IgD-negative memory B cell (primary cell): Measurements from ENCODE around the gene ZNF418. TPM values are rescaled to one million over a fixed set of nuclear protein-coding genes. Genes with fewer than 3 reads are reported as not detected.
"Not testable (repeated sequence)": the region's sequence is repeated elsewhere in the genome, so short reads cannot be mapped to it uniquely, and the experiment has no call there.

Experiments
- H3K27ac Mint-ChIP-seq, 3 donors: one replicate each; pipeline ENCODE4 v1.8.0; 2020 to 2022; ENCODE audit warnings: mild to moderate bottlenecking in 3 of 3, mixed read lengths in 3 of 3, moderate library complexity in 1 of 3
- H3K27me3 Mint-ChIP-seq: one replicate; pipeline ENCODE4 v1.8.0; 2021; ENCODE audit warnings: mixed read lengths
- H3K36me3 Mint-ChIP-seq: one replicate; pipeline ENCODE4 v1.8.0; 2020; ENCODE audit warnings: mild to moderate bottlenecking, mixed read lengths
- H3K4me1 Mint-ChIP-seq, 3 donors: one replicate each; pipeline ENCODE4 v1.8.0; 2020 to 2022; ENCODE audit warnings: mixed read lengths in 3 of 3, mild to moderate bottlenecking in 1 of 3
- H3K4me3 Mint-ChIP-seq, 4 donors: one replicate each; pipeline ENCODE4 v1.8.0; 2020 to 2022; ENCODE audit warnings: mild to moderate bottlenecking in 4 of 4, mixed read lengths in 4 of 4, moderate library complexity in 3 of 4
- H3K9me3 Mint-ChIP-seq, 3 donors: one replicate each; pipeline ENCODE4 v1.8.0; 2020 to 2021; ENCODE audit warnings: mixed read lengths in 3 of 3, mild to moderate bottlenecking in 1 of 3
- polyA plus RNA-seq: library from polyadenylated mRNA; unstranded; fragments of 300-500 nt; fragmentation: Illumina TruSeq; gene quantifications from one replicate; pipeline ENCODE4 v1.2.3, GENCODE V29; 2021

ZNF418 gene
- polyA plus RNA-seq, 1 donor from 2014 or later = 6.0 TPM

DNA sequence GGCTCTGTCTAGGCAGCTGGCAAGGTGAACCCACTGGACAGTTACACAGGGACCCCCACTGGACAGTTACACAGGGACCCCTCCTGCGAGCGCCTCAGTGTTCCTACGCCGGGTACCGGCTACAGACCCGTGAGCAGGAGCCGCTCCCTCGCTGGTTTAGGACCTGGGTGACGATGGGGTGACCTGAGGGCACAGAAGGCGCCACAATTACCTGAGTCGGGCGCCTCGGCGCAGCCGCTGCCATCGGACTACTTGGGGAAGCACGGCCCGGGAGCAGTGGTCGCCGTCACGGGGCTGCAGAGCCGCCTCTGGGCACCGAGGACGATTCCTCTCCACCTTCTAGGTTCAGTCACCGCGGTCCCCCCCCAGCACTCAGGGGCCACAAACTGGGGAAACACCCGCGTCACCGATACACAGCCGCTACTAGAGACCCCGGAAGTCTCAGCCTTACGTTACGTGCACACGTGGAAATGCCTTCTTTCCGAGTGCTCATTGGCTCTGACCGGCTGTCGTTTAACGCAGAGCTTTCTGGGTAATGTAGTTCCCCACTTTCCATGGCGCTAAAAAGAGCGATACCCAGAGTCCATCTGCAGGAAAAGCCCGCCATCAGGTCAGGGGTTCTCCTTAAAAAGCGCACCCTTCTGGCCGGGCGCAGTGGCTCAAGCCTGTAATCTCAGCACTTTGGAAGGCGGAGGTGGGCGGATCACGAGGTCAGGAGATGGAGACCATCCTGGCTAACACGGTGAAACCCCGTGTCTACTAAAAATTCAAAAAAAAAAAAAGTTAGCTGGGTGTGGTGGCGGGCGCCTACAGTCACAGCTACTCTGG lies 18.8 kb downstream of the ZNF418 start, which contains the start of gene ZNF417:
ZNF417 (minus strand) TSS at position 425 of the 828 bp plus-strand sequence; CDS start at position 244, 181 bp downstream.
- Mint-ChIP-seq H3K27ac (peak within 1 kb of the TSS; percentile 73 to 96 (median 80)), H3K36me3 (peaks cover 24% of the 10 kb centered on the region), H3K9me3 (peaks cover 8 to 23% (median 13%) of the 10 kb centered on the region in 3 donors), H3K4me1 (peaks cover 22 to 26% (median 22%) of the 10 kb centered on the region in 3 donors), H3K4me3 (peak within 1 kb of the TSS; percentile 90 to 99 (median 96))
- H3K27me3 Mint-ChIP-seq = not testable (repeated sequence)

DNA sequence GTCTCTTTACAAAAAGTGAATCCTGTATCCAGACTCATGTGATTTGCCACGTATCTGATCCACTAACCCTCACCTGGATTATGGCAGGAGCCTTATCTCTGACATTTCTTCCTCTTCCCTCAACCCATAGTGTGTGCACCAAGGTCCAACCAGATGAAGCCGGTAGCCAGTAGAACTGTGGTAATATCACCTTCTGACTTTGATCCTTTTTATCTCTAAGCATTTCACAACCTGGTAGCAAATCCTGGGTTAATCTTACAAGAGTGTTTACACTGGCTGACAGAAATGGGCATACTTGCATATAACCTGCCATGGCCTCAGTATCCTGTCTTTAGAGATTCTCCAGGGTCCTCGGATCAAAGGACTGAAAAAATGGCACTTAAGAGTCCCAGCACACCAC lies 20.7 kb downstream of the ZNF418 start:
- H3K27ac Mint-ChIP-seq = peak overlapping the region in 2 of 3 donors; percentile 73 to 80
- H3K36me3 Mint-ChIP-seq = peaks cover 26% of the 10 kb centered on the region
- peaks cover 6 to 18% (median 11%) of the 10 kb centered on the region in 3 donors for H3K9me3 Mint-ChIP-seq
- H3K27me3 Mint-ChIP-seq = no peaks in the 10 kb centered on the region
- peaks cover 22 to 26% (median 23%) of the 10 kb centered on the region in 3 donors for H3K4me1 Mint-ChIP-seq
- peak overlapping the region; percentile 90 to 99 (median 96) for H3K4me3 Mint-ChIP-seq

DNA sequence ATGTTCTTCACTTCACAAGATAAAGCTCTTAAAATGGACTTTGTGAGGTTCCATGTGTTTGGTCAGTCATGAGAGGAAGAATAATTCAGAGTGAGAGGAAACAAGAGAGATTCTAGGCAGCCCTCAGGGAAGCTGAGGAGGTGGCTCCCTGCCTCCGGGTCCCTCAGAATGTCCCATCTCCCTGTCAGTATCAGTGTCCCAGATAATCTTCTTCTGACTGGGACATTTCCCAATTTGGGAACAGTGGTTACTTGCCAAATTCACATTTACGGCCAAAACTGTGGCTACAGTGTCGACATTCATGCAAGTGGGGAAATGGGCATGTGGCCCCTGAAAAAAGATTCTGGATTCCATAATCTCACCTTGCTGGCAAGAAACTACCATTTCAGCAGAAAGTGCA lies 27.8 kb downstream of the ZNF418 start:
- H3K4me3 Mint-ChIP-seq = no peak overlapping the region
- H3K27ac Mint-ChIP-seq = no peak overlapping the region
- H3K4me1 Mint-ChIP-seq = peaks cover 13 to 18% (median 13%) of the 10 kb centered on the region in 3 donors
- peaks cover 25% of the 10 kb centered on the region for H3K36me3 Mint-ChIP-seq
- peaks cover 0 to 3% (median 2%) of the 10 kb centered on the region in 3 donors for H3K9me3 Mint-ChIP-seq
- no peaks in the 10 kb centered on the region for H3K27me3 Mint-ChIP-seq

DNA sequence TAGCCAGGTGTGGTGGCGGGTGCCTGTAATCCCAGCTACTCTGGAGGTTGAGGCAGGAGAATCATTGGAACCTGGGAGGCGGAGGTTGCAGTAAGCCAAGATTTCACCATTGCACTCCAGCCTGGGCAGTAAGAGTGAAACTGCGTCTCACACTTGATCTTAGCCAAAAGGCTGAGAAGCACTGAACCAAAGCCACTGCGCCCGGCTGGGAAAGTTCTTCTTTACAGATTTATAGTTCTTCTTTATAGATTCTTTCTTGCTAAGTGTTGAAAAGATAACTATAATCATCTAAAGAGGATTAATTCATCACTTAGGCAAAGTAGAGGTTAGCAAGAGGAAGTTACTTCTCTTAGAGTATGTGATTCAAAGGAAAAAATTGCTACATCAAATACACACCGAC lies 29.9 kb downstream of the ZNF418 start:
- H3K27me3 Mint-ChIP-seq = no peaks in the 10 kb centered on the region
- peak overlapping the region; percentile 32 to 79 (median 40) for H3K27ac Mint-ChIP-seq
- H3K4me1 Mint-ChIP-seq = peaks cover 11 to 18% (median 11%) of the 10 kb centered on the region in 3 donors
- peak overlapping the region in 3 of 4 donors; percentile 6 to 72 (median 49) for H3K4me3 Mint-ChIP-seq
- no peaks in the 10 kb centered on the region for H3K9me3 Mint-ChIP-seq
- peaks cover 13% of the 10 kb centered on the region for H3K36me3 Mint-ChIP-seq

DNA sequence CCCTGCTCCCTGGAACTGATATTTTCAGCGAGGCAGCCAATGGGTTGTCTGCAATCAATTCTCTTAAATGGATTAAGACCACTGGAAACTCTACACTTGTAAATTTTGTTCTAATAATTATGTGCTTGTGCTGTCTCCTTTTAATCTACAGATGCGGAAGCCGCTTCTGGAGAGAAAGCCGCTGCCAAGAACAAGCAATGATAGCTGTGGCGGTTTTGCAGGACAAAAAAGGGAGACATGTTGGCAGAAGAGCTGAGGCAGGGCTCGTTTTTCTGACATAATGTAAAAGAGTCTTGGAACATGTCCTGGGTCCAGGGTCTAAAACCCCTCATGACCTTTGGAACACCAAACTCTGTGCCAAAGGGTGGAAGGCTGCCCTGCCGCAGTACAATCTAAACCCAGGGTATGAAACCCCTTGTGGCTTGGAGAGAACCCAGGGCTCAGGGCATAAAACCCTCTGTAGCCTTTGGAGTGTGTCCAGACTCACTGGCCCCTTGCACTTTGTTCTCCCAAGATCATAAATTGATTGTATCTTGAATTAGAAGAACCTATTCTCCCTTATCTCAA lies 31.5 kb downstream of the ZNF418 start:
- H3K27me3 Mint-ChIP-seq = no peaks in the 10 kb centered on the region
- no peaks in the 10 kb centered on the region for H3K9me3 Mint-ChIP-seq
- H3K36me3 Mint-ChIP-seq = peaks cover 10% of the 10 kb centered on the region
- H3K4me1 Mint-ChIP-seq = peaks cover 11 to 18% (median 11%) of the 10 kb centered on the region in 3 donors
- no peak overlapping the region for H3K4me3 Mint-ChIP-seq
- H3K27ac Mint-ChIP-seq = no peak overlapping the region

DNA sequence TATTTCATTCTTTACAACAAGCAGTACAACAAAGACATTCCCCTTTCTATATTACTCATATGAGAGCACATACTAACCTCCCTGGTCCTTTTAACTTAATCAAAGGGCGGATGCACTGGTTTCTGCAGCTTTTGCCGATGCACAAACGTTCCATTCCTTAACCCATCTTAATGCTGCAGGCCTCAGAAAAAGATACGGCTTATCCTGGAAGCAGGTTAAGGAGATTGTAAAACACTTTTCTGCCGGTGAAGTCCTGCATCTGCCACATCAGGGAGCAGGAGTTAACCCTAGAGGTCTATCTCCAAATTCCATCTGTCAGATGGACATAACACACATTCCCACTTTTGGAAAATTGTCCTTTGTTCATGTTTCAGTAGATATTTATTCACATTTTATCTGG lies 34.9 kb downstream of the ZNF418 start:
- Mint-ChIP-seq H3K4me3 (no peak overlapping the region), H3K4me1 (peaks cover 5 to 10% (median 9%) of the 10 kb centered on the region in 3 donors), H3K27ac (no peak overlapping the region), H3K9me3 (no peaks in the 10 kb centered on the region), H3K36me3 (no peaks in the 10 kb centered on the region), H3K27me3 (no peaks in the 10 kb centered on the region)

DNA sequence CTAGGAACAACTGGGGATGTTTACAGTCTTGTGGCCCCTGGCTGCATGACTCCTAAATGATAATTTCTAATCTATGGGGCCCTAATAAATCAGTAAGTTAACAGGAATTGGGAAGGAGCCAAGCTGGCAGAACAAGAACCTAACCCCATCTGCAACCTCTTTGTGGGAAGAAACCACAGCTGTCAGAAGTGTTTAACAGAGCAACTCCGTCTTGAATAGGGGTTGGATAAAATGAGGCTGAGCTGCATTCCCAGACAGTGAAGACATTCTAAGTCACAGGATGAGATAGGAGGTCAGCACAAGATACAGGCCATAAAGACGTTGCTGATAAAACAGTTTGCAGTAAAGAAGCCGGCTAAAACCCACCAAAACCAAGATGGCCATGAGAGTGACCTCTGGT lies 44.5 kb downstream of the ZNF418 start:
- H3K27me3 Mint-ChIP-seq, H3K27ac Mint-ChIP-seq, H3K9me3 Mint-ChIP-seq: not testable (repeated sequence)
- peak overlapping the region in 2 of 4 donors; percentile 48 to 83 for H3K4me3 Mint-ChIP-seq
- peaks cover 13 to 22% (median 19%) of the 10 kb centered on the region in 3 donors for H3K4me1 Mint-ChIP-seq
- peaks cover 11% of the 10 kb centered on the region for H3K36me3 Mint-ChIP-seq

DNA sequence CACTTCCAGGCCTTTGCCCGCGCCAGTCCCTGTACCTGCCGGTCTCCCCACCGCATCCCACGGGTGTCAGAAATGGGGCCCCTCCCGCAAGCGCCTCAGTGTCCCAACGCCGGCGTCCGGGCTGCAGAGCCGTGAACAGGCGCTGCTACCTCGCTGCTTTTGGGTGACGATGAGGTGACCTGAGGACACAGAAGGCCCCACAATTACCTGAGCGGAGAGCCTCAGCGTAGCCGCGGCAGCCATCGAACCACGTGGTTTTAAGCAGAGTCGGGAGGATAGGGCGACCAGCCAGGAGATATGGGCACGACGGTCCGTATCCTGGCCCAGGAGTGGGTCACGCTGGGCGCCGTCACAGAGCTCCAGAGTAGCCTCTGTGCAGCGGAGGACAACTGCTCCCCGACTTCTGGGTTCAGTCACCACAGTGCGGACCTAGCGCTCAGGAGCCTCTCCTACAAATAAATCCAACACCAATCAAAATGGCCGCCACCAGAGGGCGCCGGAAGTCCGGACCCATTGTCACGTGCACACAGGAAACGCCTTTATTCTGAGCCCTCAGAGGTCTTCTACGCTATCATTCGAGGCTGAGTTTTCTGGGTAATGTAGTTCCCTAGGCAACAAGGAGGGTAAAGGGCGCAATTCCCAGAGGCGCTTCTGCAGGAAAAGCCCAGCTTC lies 46.5 kb downstream of the ZNF418 start, which contains the start of gene ZNF814:
ZNF814 (minus strand) TSS at position 478 of the 672 bp plus-strand sequence; CDS start at position 243, 235 bp downstream.
- H3K4me3 Mint-ChIP-seq = peak within 1 kb of the TSS; percentile 90 to 95 (median 92)
- peak within 1 kb of the TSS; percentile 69 to 91 (median 88) for H3K27ac Mint-ChIP-seq
- H3K36me3 Mint-ChIP-seq = peaks cover 16% of the 10 kb centered on the region
- peaks cover 13 to 27% (median 25%) of the 10 kb centered on the region in 3 donors for H3K4me1 Mint-ChIP-seq
- H3K9me3 Mint-ChIP-seq = peaks cover 4 to 10% (median 8%) of the 10 kb centered on the region in 3 donors
- H3K27me3 Mint-ChIP-seq = no peaks in the 10 kb centered on the region

DNA sequence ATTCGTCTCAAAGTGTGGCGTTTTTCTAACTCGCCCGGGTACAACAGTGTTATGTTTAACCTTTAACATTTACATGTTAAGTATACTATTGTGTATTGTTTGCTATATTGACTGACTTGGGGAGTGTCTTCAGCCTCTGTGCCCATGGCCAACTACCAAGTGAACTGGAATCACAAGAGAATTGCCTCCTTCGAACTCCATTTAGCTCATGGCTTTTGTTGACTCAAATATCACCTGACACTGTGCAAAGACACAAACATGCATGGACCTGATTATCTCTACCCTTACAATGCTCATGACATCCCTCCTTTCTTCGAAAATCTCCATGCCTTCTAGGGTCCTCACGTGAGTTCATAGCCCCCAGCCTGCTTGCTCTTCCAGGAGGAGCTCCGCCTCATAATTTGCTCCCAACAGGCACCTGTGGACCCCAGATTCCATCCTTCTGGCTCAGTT lies 47.1 kb downstream of the ZNF418 start:
- Mint-ChIP-seq H3K9me3 (peaks cover 4 to 10% (median 8%) of the 10 kb centered on the region in 3 donors), H3K27ac (peak overlapping the region in 2 of 3 donors; percentile 69 to 91), H3K36me3 (peaks cover 16% of the 10 kb centered on the region), H3K4me1 (peaks cover 13 to 27% (median 25%) of the 10 kb centered on the region in 3 donors), H3K4me3 (peak overlapping the region; percentile 90 to 95 (median 92)), H3K27me3 (no peaks in the 10 kb centered on the region)

DNA sequence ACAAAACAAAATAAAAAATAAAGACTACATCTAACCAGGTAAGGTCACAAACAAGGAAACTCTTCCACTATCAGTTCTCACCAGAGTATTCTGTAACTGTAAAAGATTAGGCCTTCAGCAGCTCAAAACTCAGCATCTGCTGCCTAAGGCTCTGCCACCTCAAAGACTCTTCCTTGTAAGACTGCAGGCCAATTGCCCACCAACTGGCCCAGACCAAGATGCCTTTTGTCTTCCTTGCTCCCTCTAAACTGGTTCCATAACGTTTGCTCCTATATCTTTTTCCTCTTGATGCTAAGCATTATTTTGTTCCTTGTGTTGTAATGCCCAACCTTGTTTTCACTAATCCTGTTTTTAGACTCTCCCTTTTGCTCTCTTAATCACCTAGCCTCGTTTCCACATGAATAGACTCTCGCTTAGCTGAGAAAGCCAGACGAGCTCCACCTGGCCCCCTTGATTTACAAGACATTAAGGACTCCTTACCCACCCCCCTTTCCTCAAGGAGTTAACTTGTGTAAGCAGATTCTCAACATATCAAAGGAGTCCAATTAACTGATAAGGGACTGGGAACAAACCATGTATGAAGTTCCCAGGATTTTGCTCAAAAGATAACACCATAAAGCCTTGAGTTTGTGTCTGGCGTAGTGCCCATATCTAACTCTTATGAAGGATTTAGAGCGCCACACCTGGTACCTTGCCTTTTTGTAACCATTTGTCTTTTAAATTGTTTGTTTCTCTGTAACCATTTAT lies 47.8 kb downstream of the ZNF418 start:
- H3K4me1 Mint-ChIP-seq = peaks cover 13 to 27% (median 25%) of the 10 kb centered on the region in 3 donors
- peaks cover 4 to 10% (median 8%) of the 10 kb centered on the region in 3 donors for H3K9me3 Mint-ChIP-seq
- peak overlapping the region; percentile 90 to 95 (median 92) for H3K4me3 Mint-ChIP-seq

DNA sequence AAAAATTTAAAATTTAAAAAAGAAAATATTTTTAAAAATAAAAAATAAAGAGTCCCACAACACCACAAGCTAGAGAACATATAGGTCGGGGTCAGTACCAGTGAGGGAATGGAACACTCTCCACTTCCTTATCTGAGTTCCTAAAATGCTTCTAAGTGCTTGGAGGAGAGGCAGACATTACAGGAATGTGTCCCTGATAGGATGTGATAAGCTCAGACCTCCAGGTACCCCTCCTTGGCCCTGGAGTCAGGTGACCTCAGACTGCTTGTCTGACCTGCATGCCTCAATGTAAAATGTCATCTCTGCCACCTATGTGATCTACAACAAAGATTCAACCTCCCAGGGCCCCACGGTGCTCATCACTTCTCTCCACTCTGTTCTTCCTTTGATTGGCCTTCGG lies 49.2 kb downstream of the ZNF418 start:
- Mint-ChIP-seq H3K36me3 (peaks cover 16% of the 10 kb centered on the region), H3K4me1 (peaks cover 13 to 27% (median 25%) of the 10 kb centered on the region in 3 donors), H3K9me3 (peaks cover 4 to 10% (median 8%) of the 10 kb centered on the region in 3 donors), H3K4me3 (peak overlapping the region in 1 of 4 donors; percentile 15), H3K27ac (no peak overlapping the region), H3K27me3 (no peaks in the 10 kb centered on the region)

More for the DNA sequence above, 47.8 kb downstream of the ZNF418 start:
- Mint-ChIP-seq H3K36me3 (peaks cover 16% of the 10 kb centered on the region), H3K27me3 (no peaks in the 10 kb centered on the region), H3K27ac (no peak overlapping the region)

DNA sequence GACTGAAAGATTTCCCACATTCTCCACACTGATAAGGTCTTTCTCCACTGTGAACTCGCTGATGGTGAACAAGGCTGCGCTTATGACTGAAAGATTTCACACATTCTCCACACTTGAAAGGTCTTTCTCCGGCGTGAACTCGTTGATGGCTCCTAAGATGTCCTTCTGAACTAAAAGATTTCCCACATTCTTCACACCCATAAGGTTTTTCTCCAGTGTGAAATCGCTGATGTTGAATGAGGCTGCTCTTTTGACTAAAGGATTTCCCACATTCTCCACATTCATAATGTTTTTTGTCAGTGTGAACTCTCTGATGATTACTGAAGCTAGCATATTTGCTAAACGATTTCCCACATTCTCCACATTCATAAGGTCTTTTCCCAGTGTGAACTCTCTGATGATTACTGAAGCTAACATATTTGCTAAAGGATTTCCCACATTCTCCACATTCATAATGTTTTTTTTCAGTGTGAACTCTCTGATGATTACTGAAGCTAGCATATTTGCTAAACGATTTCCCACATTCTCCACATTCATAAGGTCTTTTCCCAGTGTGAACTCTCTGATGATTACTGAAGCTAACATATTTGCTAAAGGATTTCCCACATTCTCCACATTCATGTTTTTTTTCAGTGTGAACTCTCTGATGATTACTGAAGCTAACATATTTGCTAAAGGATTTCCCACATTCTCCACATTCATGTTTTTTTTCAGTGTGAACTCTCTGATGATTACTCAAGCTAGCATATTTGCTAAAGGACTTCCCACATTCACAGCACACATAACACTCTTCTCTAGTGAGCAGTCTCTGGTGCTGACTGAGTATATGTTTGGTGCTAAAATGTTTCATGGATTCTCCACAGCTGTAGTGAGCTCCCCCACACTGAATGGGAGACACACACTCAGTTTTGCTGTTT lies 61.1 kb downstream of the ZNF418 start:
- peaks cover 16 to 48% (median 26%) of the 10 kb centered on the region in 3 donors for H3K9me3 Mint-ChIP-seq
- H3K4me1 Mint-ChIP-seq, H3K27me3 Mint-ChIP-seq, H3K4me3 Mint-ChIP-seq: not testable (repeated sequence)
- peak overlapping the region in 2 of 3 donors; percentile 40 to 60 for H3K27ac Mint-ChIP-seq
- H3K36me3 Mint-ChIP-seq = peaks cover 28% of the 10 kb centered on the region

DNA sequence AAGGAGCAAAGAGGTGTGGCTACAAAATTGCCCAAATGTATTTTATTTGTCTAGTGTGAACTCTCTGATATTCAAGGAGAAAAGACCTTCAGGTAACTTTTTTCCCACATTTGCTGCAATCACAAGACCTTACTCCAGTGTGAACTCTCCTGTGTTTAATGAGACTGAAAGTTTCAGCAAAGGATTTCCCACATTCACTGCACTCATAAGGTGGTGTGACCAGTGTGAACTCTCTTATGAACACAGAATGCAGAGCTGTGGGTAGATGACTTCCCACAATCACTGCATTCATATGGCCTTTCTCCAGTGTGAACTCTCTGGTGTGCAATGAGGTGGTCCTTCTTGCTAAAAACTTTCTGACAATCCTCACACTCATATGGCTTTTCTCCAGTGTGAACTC lies 62.8 kb downstream of the ZNF418 start:
- H3K27ac Mint-ChIP-seq = no peak overlapping the region
- peaks cover 17 to 45% (median 26%) of the 10 kb centered on the region in 3 donors for H3K9me3 Mint-ChIP-seq
- H3K4me1 Mint-ChIP-seq = peaks cover 0 to 3% (median 0%) of the 10 kb centered on the region in 3 donors
- H3K4me3 Mint-ChIP-seq = no peak overlapping the region
- H3K27me3 Mint-ChIP-seq = no peaks in the 10 kb centered on the region
- H3K36me3 Mint-ChIP-seq = peaks cover 29% of the 10 kb centered on the region
